ENCODE results near the gene EXOC6B. TPM values are rescaled to one million over a fixed set of nuclear protein-coding genes. Genes with fewer than 3 reads are reported as not detected.

EXOC6B gene
- 10 to 100 TPM; 48.2 to 65.4 TPM for total RNA-seq
- long read RNA-seq, donor 1, partial matches to known transcripts = 3 of 10 reads
- long read RNA-seq, donor 1, other reads (novel, unspliced or antisense) = 7 of 10 reads
- long read RNA-seq, donor 2, partial matches to known transcripts = 1 of 22 reads
- long read RNA-seq, donor 2, other reads (novel, unspliced or antisense) = 21 of 22 reads

- intact Hi-C loops (cut with DNase I) = no loop called here
- DNase-seq (ENCODE audit: low spot score) = peak; percentile 98
Observed at GRCh38 chr2:72825257-72826155, at the start of gene EXOC6B. EXOC6B (minus strand) TSS chr2:72826033.

DNA sequence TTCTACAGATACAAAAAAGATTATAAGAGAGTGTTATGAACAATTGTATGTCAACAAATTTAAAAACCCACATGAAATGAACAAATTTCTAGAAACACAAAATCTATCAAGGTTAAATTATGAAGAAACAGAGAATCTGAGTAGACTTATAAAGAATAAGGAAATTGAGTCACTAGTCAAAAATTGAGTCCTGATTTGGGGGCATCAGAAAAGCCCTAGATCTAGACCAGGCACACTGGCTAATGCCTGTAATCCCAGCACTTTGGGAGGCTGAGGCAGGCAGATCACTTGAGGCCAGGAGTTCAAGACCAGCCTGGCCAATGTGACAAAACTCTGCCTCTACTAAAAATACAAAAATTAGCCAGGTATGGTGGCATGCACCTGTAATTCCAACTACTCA is 46.0 kb upstream of the EXOC6B start:
- intact Hi-C loops (cut with DNase I) = no loop called here
- no peak for DNase-seq (ENCODE audit: low spot score)

- intact Hi-C loops (cut with DNase I) = no loop called here
- no peak for DNase-seq (ENCODE audit: low spot score)
Observed at GRCh38 chr2:72871060-72871459, 45.2 kb upstream of the EXOC6B start.

DNA sequence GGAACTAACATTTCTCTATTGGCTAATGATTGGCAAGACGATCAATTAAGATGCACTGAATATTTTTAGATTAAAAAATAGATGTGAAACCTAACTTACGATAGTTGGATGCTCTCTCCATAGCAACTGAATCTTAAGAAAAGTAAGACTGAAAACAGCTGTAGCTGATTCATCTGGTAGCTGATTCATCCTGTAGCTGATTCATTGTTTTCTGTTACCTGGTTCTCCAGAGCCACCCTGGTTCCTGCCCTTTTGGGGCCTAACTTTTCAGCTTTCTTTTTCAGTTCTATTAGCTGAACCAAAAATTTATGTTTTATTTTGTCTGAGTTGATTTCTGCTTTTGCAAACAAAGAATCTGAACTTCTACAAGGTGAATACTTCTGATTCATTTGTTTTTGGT is 38.7 kb upstream of the EXOC6B start:
- intact Hi-C loops (cut with DNase I) = no loop called here
- DNase-seq (ENCODE audit: low spot score) = no peak

GRCh38 chr2:72863046-72863445 is 37.2 kb upstream of the EXOC6B start:
- DNase-seq (ENCODE audit: low spot score) = no peak
- intact Hi-C loops (cut with DNase I) = loop anchor here in 1 of 2 donors (2.0 kb wide), 1 partner anchor 94 kb away; no protein-coding TSS in a partner anchor

- intact Hi-C loops (cut with DNase I) = loop anchor here in 1 of 2 donors (2.0 kb wide), 1 partner anchor 94 kb away; no protein-coding TSS in a partner anchor
- peak; percentile 97 for DNase-seq (ENCODE audit: low spot score)
Observed at GRCh38 chr2:72862239-72862988, 36.6 kb upstream of the EXOC6B start.

GRCh38 chr2:72859831-72860262 is 34.0 kb upstream of the EXOC6B start:
- DNase-seq (ENCODE audit: low spot score) = no peak
- intact Hi-C loops (cut with DNase I) = no loop called here

- DNase-seq (ENCODE audit: low spot score) = no peak
- intact Hi-C loops (cut with DNase I) = no loop called here
Observed at GRCh38 chr2:72851333-72851732, 25.5 kb upstream of the EXOC6B start.

DNA sequence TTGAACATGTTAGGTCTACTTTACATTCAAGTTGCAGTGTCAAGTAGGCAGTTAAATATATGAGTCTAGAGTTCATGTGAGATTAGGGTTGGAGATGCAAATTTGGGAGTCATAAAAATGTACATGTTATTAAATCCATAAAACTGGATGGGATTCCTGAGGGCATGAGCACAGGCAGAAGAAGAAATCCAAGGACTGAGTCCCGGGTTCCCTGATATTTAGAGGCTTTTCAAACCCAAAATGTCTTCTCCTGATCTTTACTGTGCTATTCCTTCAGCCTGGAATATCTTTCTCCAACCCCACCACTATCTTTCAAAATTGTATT is 23.3 kb upstream of the EXOC6B start:
- no peak for DNase-seq (ENCODE audit: low spot score)
- intact Hi-C loops (cut with DNase I) = no loop called here

DNA sequence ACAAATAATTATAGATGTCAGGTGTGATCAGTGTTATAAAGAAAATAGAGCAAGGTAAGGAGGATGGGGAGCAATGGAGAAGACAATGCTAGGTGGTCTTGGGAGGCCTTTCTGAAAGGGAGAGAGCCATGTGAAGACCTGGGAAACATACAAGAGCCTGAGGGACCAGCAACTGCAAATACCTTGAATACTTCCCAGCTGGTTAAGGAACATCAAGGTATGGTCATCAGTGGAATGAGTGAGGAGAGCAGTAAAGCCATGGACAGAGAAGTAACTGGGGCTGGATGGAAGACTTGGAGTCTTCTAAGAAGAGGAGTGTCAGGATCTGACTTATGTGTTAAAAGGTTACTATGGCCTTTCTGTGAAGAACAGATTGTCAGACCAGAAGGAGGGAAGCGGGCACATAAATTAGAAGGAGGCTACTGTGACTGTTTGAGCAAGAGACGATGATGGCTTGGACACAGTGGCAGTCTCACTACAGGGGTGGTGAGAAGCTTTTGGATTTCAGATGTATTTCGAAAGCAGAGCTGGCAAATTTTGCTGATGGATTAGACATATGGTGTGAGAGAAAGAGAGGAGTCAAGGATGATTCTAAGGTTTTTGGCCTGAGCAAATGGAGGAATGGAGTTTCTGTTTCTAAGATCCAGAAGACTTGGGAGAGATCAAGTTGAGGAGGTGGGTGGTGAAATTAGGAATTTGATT is 22.8 kb upstream of the EXOC6B start:
- no peak for DNase-seq (ENCODE audit: low spot score)
- intact Hi-C loops (cut with DNase I) = no loop called here

GRCh38 chr2:72847534-72848315 is 21.9 kb upstream of the EXOC6B start:
- DNase-seq (ENCODE audit: low spot score) = no peak
- intact Hi-C loops (cut with DNase I) = no loop called here

- intact Hi-C loops (cut with DNase I) = no loop called here
Observed at GRCh38 chr2:72846171-72847095, 20.6 kb upstream of the EXOC6B start.

GRCh38 chr2:72843301-72843700 is 17.5 kb upstream of the EXOC6B start:
- intact Hi-C loops (cut with DNase I) = no loop called here
- DNase-seq (ENCODE audit: low spot score) = no peak

More at GRCh38 chr2:72846171-72847095, 20.6 kb upstream of the EXOC6B start:
- DNase-seq (ENCODE audit: low spot score) = no peak

- intact Hi-C loops (cut with DNase I) = no loop called here
- DNase-seq (ENCODE audit: low spot score) = no peak
Observed at GRCh38 chr2:72841462-72842125, 15.8 kb upstream of the EXOC6B start.

- no peak for DNase-seq (ENCODE audit: low spot score)
- intact Hi-C loops (cut with DNase I) = no loop called here
Observed at GRCh38 chr2:72840066-72840465, 14.2 kb upstream of the EXOC6B start.

- intact Hi-C loops (cut with DNase I) = no loop called here
- no peak for DNase-seq (ENCODE audit: low spot score)
Observed at GRCh38 chr2:72837171-72837570, 11.3 kb upstream of the EXOC6B start.

GRCh38 chr2:72835403-72835802 is 9.6 kb upstream of the EXOC6B start:
- intact Hi-C loops (cut with DNase I) = no loop called here
- DNase-seq (ENCODE audit: low spot score) = no peak
